IMR-90 (cell line): ENCODE data around the gene GDPD2. TPM values are rescaled to one million over a fixed set of nuclear protein-coding genes. Genes with fewer than 3 reads are reported as not detected.
A peak's percentile ranks its signal among the peaks of the same experiment; 100 is the strongest.
"Not testable (repeated sequence)": the region's sequence is repeated elsewhere in the genome, so short reads cannot be mapped to it uniquely, and the experiment has no call there.

Experiments used
- ATAC-seq: fragments of 200-7000 bp; cut with Tn5 transposase; 2 replicates; pipeline ENCODE4 v1.9.1; 2020; ENCODE audit warnings: low read depth, mild to moderate bottlenecking, moderate library complexity
- BruUV-seq: library from RNA; stranded (reverse); fragments of 400-500 nt; replicated peaks from 2 replicates; lab custom pipeline; 2021; lab: Mats Ljungman, UMichigan
- CTCF ChIA-PET: fragments of 300-600 bp; formaldehyde crosslinking; extraction: SDS; loops from one replicate; lab custom pipeline; 2021; ENCODE audit warnings: antibody characterized with exemption; lab: Yijun Ruan, JAX
- POLR2A ChIA-PET: fragments of 300-600 bp; sonication (Branson Sonifier 250); formaldehyde crosslinking; loops from one replicate; lab custom pipeline; 2022; ENCODE audit warnings: antibody characterized with exemption; ENCODE audit not compliant: unreplicated experiment; lab: Charles Lee
- DNase-seq: peaks from one replicate; pipeline ENCODE4 v3.0.0; 2013
- H2AFZ ChIP-seq: replicated peaks from 2 replicates; pipeline ENCODE3; 2013; ENCODE audit warnings: low read length, mild to moderate bottlenecking; ENCODE audit not compliant: poor library complexity
- H2AK5ac ChIP-seq: 2 replicates; pipeline ENCODE4 v1.6.1; 2013; ENCODE audit warnings: low read depth, low read length, inconsistent platforms
- H2AK9ac ChIP-seq: replicated peaks from 2 replicates; pipeline ENCODE3; 2013; ENCODE audit warnings: mild to moderate bottlenecking, low read depth, low read length, moderate library complexity; ENCODE audit not compliant: poor library complexity
- H2BK120ac ChIP-seq: 2 replicates; pipeline ENCODE4 v1.6.1; 2013; ENCODE audit warnings: low read depth, low read length, inconsistent platforms
- H2BK15ac ChIP-seq: 3 replicates; pipeline ENCODE4 v1.6.1; 2013; ENCODE audit warnings: low read depth, low read length, inconsistent platforms
- H2BK20ac ChIP-seq: 2 replicates; pipeline ENCODE4 v1.6.1; 2013; ENCODE audit warnings: low read depth, mild to moderate bottlenecking, inconsistent platforms, low read length, moderate library complexity
- H2BK5ac ChIP-seq: 2 replicates; pipeline ENCODE4 v1.6.1; 2013; ENCODE audit warnings: mild to moderate bottlenecking, low read depth, low read length, inconsistent platforms; ENCODE audit not compliant: poor library complexity, severe bottlenecking
- H3K14ac ChIP-seq: replicated peaks from 2 replicates; pipeline ENCODE4 v1.6.1; 2013; ENCODE audit warnings: low read depth, low read length, inconsistent platforms
- H3K18ac ChIP-seq: 2 replicates; pipeline ENCODE4 v1.6.1; 2013; ENCODE audit warnings: low read depth, low read length, control low read depth
- H3K23ac ChIP-seq: 2 replicates; pipeline ENCODE4 v1.6.1; 2013; ENCODE audit warnings: low read depth, low read length, inconsistent platforms
- H3K27ac ChIP-seq: 2 replicates; pipeline ENCODE4 v1.5.1; 2013; ENCODE audit warnings: mild to moderate bottlenecking, control low read depth, low read length; ENCODE audit not compliant: insufficient read depth
- H3K27me3 ChIP-seq: 2 replicates; pipeline ENCODE4 v1.6.1; 2013; ENCODE audit warnings: low read length; ENCODE audit not compliant: control insufficient read depth, insufficient read depth
- H3K36me3 ChIP-seq: 2 replicates; pipeline ENCODE4 v1.6.1; 2013; ENCODE audit warnings: low read length, mixed read lengths; ENCODE audit not compliant: control insufficient read depth, insufficient read depth
- H3K4ac ChIP-seq: 2 replicates; pipeline ENCODE4 v1.6.1; 2013; ENCODE audit warnings: low read depth, low read length, inconsistent platforms
- H3K4me1 ChIP-seq: 2 replicates; pipeline ENCODE4 v1.6.1; 2013; ENCODE audit warnings: low read length, mixed read lengths; ENCODE audit not compliant: control insufficient read depth, insufficient read depth
- H3K4me2 ChIP-seq: 2 replicates; pipeline ENCODE4 v1.6.1; 2013; ENCODE audit warnings: low read depth, mild to moderate bottlenecking, control low read depth, low read length, moderate library complexity
- H3K4me3 ChIP-seq: 2 replicates; pipeline ENCODE4 v1.5.1; 2013; ENCODE audit warnings: low read depth, mild to moderate bottlenecking, control low read depth, low read length, moderate library complexity; ENCODE audit not compliant: insufficient read depth
- H3K56ac ChIP-seq: 2 replicates; pipeline ENCODE4 v1.6.1; 2013; ENCODE audit warnings: low read length, inconsistent platforms; ENCODE audit not compliant: insufficient read depth; ENCODE audit errors: extremely low read depth
- H3K79me1 ChIP-seq, 2 experiments: 2 replicates each; pipeline ENCODE4 v1.6.1; 2013; ENCODE audit warnings: low read length in 2 of 2, inconsistent platforms in 1 of 2, low read depth in 1 of 2
- H3K9ac ChIP-seq: 2 replicates; pipeline ENCODE4 v1.6.1; 2013; ENCODE audit warnings: low read depth, low read length, control low read depth
- H3K9me1 ChIP-seq: 2 replicates; pipeline ENCODE4 v1.6.1; 2013; ENCODE audit warnings: low read length, inconsistent platforms; ENCODE audit not compliant: insufficient read depth
- H3K9me3 ChIP-seq: 2 replicates; pipeline ENCODE4 v1.6.1; 2013; ENCODE audit warnings: low read length; ENCODE audit not compliant: control insufficient read depth, insufficient read depth
- H4K20me1 ChIP-seq: 2 replicates; pipeline ENCODE4 v1.6.1; 2013; ENCODE audit warnings: low read length, inconsistent platforms; ENCODE audit not compliant: insufficient read depth
- H4K5ac ChIP-seq: 2 replicates; pipeline ENCODE4 v1.6.1; 2013; ENCODE audit warnings: mild to moderate bottlenecking, low read depth, low read length, control low read depth
- H4K8ac ChIP-seq, 2 experiments: 2 replicates each; pipeline ENCODE4 v1.6.1; 2013; ENCODE audit warnings: low read depth in 2 of 2, low read length in 2 of 2, control low read depth in 1 of 2, inconsistent platforms in 1 of 2
- H4K91ac ChIP-seq: 2 replicates; pipeline ENCODE4 v1.6.1; 2013; ENCODE audit warnings: low read depth, low read length, inconsistent platforms; ENCODE audit not compliant: insufficient read depth
- CEBPB ChIP-seq: IDR thresholded peaks from 2 replicates; pipeline ENCODE4 v1.6.1; 2012; ENCODE audit warnings: low read depth, low read length, improper control_type of control experiment
- MAFK ChIP-seq: IDR thresholded peaks from 2 replicates; pipeline ENCODE4 v1.6.1; 2012; ENCODE audit warnings: low read depth, low read length, improper control_type of control experiment
- NFE2L2 ChIP-seq: fragments of 150-350 bp; IDR thresholded peaks from 2 replicates; pipeline ENCODE4 v1.6.1; 2016; ENCODE audit warnings: low read depth, mild to moderate bottlenecking, low read length
- RAD21 ChIP-seq: IDR thresholded peaks from 2 replicates; pipeline ENCODE4 v1.6.1; 2012; ENCODE audit warnings: low read length, improper control_type of control experiment
- WGBS, 2 experiments: methylation state at CpG; one replicate each; pipeline versions ENCODE4 v1.1.5 to v1.1.7; 2013; ENCODE audit warnings: missing lambda C conversion rate in 2 of 2; ENCODE audit not compliant: insufficient read length in 1 of 2; ENCODE audit errors: extremely low coverage in 2 of 2; 5-methylcytosine and 5-hydroxymethylcytosine counted together
- dilution Hi-C: fragments of 300-500 bp; cut with HindIII; formaldehyde crosslinking; loops from one replicate; pipeline ENCODE4 v1.14.3; 2018; ENCODE audit warnings: low sequenced_read_pairs; ENCODE audit not compliant: unreplicated experiment
- in situ Hi-C: fragments of 300-500 bp; cut with MboI; formaldehyde crosslinking; loops from 3 replicates; pipeline ENCODE4 v1.14.3; 2019; ENCODE audit warnings: low sequenced_read_pairs, inconsistent platforms, mixed read lengths
- intact Hi-C: fragments of 100-400 bp; cut with micrococcal nuclease; formaldehyde crosslinking; loops from 2 replicates; pipeline ENCODE4 v1.10.0; 2022
- polyA plus RNA-seq, 3 experiments: library from polyadenylated mRNA; depleted of rRNA; stranded (reverse); fragments of >200 nt; gene quantifications; 2 replicates each; pipeline ENCODE4 v1.2.3, GENCODE V29; 2012; ENCODE audit warnings: low replicate concordance in 1 of 3
- total RNA-seq: library from RNA; depleted of rRNA; stranded (reverse); fragments of >200 nt; gene quantifications from 2 replicates; pipeline ENCODE4 v1.2.3, GENCODE V29; 2012
- TF ChIP-seq, protein P1 (sequence below): fragments of 150-350 bp; IDR thresholded peaks from 2 replicates; pipeline ENCODE4 v1.6.1; 2016; ENCODE audit warnings: low read depth, mild to moderate bottlenecking, low read length, moderate library complexity, borderline replicate concordance

Gene GDPD2
- total and polyA plus RNA-seq, 2 of the 4 experiments (the other 2 are of a cell fraction): not detected

DNA sequence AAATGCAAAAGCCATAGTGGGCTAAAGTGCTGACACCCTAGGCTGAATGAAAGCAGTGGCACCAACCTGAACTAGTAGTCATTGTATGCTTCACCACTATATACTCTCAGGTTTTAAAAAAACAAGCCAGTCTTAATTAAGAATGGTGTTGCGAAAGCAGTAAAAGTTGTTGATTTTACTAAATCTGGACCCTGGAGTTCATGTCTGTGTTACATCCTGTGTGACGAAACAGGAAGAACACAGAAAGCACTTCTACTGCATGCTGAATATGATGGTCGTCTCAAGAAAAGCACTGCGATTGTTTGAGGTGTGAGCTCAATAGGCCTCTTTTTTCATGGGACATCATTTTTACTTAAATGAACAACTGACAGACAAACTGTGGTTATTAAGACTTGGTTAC lies 24.2 kb upstream of the GDPD2 start:
- Histone ChIP-seq H4K8ac (no peak overlapping the region), H3K9ac (no peak overlapping the region), H4K91ac (no peak overlapping the region), H3K56ac (no peak overlapping the region), H2BK15ac (no peak overlapping the region), H3K18ac (0 out of 2 replicates have a peak overlapping the region, but pooled peaks have one; percentile 6), H3K27ac (no peak overlapping the region), H2AK9ac (no peak overlapping the region), H2AK5ac (no peak overlapping the region), H4K20me1 (no peaks in the 10 kb centered on the region), H2BK120ac (peak overlapping the region; percentile 44; the same call in 1 of the 2 replicates), H2BK20ac (no peak overlapping the region), H3K9me1 (no peaks in the 10 kb centered on the region), H3K4me2 (peak overlapping the region; percentile 16; the same call in 1 of the 2 replicates), H2BK5ac (peak overlapping the region; percentile 38), H3K4ac (no peak overlapping the region), H3K14ac (no peak overlapping the region), H3K9me3 (no peaks in the 10 kb centered on the region), H3K27me3 (no peaks in the 10 kb centered on the region), H3K23ac (no peak overlapping the region), H3K4me3 (no peak overlapping the region), H3K4me1 (no peaks in the 10 kb centered on the region), H2AFZ (no peak overlapping the region), H4K5ac (peak overlapping the region; percentile 72; the same call in 1 of the 2 replicates), H3K36me3 (no peaks in the 10 kb centered on the region; the same call in 1 of the 2 replicates), H3K79me1 (no peaks in the 10 kb centered on the region)
- POLR2A ChIA-PET: no interaction called here
- TF ChIP-seq RAD21: no peak
- TF ChIP-seq, protein P1, sequence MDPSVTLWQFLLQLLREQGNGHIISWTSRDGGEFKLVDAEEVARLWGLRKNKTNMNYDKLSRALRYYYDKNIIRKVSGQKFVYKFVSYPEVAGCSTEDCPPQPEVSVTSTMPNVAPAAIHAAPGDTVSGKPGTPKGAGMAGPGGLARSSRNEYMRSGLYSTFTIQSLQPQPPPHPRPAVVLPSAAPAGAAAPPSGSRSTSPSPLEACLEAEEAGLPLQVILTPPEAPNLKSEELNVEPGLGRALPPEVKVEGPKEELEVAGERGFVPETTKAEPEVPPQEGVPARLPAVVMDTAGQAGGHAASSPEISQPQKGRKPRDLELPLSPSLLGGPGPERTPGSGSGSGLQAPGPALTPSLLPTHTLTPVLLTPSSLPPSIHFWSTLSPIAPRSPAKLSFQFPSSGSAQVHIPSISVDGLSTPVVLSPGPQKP: no peak
- peak; percentile 47; the same call in 1 of the 2 replicates for TF ChIP-seq CEBPB
- TF ChIP-seq MAFK: no peak
- no peak for TF ChIP-seq NFE2L2
- dilution Hi-C loops (no loop called here), intact Hi-C loops (no loop called here), in situ Hi-C loops (no loop called here)
- 80% methylated on average over 1 of the region's 4 CpGs; no CpG with 5 or more reads in 1 of the 2 experiments for WGBS, 2 experiments
- peak; percentile 16 for DNase-seq
- BruUV-seq: no TSS peak
- CTCF ChIA-PET: no interaction called here
- ATAC-seq: no peak

DNA sequence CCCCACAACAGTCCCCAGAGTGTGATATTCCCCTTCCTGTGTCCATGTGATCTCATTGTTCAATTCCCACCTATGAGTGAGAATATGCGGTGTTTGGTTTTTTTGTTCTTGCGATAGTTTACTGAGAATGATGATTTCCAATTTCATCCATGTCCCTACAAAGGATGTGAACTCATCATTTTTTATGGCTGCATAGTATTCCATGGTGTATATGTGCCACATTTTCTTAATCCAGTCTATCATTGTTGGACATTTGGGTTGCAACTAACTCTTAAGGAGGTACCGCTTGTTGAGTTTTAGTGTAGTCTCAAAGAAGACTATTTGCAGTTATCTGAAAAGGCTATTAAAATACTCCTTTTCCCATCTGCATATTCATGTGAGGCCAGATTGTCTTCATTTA lies 22.9 kb upstream of the GDPD2 start:
- H2AK5ac ChIP-seq, H3K14ac ChIP-seq, POLR2A ChIA-PET, H3K23ac ChIP-seq, H4K20me1 ChIP-seq, H3K4me3 ChIP-seq, H3K9me3 ChIP-seq, intact Hi-C loops, ATAC-seq, H4K91ac ChIP-seq, H2BK20ac ChIP-seq, H3K4me2 ChIP-seq, H2AK9ac ChIP-seq, BruUV-seq, H3K79me1 ChIP-seq, H3K27ac ChIP-seq, H2AFZ ChIP-seq, H3K9ac ChIP-seq, CTCF ChIA-PET, H2BK5ac ChIP-seq, H3K9me1 ChIP-seq, H2BK15ac ChIP-seq, H3K36me3 ChIP-seq, H3K4ac ChIP-seq, H4K5ac ChIP-seq, H3K18ac ChIP-seq, in situ Hi-C loops, dilution Hi-C loops, DNase-seq, H3K4me1 ChIP-seq, H4K8ac ChIP-seq, H2BK120ac ChIP-seq, H3K56ac ChIP-seq, H3K27me3 ChIP-seq: not testable (repeated sequence)
- WGBS, 2 experiments: no CpG with 5 or more reads among the region's 3 CpGs
